NCI-H1048 (cell line): ENCODE results near the gene ZNF148.

Source experiments
- DNase-seq: peaks from one replicate; lab custom pipeline; 2025; lab: John Stamatoyannopoulos, UW

The ZNF148 gene

DNA sequence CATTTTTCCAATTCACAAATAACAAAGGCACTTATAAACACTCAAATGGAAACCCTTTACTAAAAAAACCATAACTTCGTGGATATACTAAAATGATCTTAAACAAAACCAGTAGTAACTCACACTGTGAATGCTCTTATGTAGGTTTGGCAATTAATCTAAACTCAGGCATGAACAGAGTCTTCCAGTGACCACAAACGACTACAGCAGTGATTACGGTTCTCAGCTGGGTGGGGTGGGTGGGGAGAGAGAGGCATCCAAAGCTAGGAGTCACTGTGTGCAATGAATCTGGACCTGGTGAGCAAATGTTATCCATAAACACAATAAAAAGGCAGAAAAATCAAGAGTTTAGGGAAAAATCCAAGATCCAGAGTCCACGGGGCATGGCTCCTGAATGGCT, 183.9 kb downstream of the ZNF148 start:
- DNase-seq, result no peak

DNA sequence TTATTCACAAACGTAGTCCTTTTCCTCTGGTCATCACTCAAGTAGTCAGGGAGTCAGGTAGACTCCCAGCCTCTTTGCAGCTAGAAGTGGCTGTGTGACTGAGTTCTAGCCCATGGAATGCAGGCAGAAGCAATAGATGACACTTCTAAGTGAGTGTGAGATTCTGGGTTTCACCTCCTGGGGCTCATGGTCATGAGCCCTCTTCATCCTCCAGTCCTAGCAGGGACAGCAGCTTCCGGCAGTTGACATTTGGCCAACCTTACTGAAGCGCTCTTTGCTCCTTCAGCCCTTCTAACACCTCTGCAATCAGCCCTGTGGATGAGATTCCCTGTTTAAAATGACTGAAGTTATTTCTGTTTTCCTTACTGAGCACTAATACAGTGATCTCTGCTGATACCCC, 184.3 kb downstream of the ZNF148 start:
- no peak for DNase-seq

DNA sequence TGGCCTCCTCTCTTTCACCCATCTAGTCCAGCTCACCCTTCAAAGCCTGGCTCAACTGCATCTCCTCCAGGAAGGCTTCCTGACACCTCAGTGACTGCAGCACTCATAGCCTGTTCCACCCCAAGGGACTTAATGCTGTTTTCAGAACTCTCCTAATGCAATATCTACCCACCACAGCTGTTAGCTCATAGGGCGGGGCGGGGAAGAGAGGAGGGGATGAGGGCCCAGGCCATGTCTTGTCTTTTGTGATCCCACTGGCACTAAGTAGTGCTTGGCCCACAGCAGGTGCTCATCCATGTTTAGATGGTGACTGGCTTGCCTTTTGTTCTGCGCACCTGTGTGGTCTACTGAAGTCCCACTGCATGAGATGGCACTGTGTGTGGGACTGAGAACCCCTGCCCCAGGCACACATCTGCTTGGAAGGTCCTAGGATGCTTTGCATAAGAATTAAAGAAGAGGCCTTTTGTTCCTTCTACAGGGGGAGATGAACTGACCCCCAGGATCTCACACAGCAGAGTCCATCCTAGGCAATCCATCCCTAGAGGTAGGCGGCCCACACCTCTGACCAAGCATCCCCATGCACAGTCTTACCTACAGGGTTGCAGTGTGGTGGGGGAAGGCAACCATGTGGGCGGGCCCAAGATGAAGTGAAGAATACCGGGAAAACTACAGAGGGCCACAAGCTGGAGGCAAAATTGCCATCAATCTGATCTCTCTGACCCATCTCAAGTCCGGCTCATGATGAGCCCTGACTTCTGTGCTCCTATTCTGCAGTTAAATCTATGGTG, 185.6 kb downstream of the ZNF148 start:
- no peak for DNase-seq

DNA sequence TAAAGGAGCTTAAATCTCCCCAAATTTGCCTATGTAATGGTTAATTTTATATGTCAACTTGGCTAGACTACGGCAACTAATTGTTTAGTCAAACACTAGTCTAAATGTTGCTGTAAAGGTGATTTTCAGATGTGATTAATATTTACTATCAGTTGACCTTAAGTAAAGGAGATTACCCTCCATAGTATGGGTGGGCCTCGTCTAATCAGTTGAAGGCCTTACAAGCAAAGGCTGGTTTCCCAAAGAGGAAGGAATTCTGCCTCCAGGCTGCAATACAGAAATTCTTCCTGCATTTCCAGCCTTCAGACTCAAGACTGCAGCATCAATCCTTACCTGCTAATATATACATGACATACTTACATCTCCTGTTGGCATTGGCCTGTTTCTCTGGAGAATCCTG, 186.2 kb downstream of the ZNF148 start:
- DNase-seq, result no peak

DNA sequence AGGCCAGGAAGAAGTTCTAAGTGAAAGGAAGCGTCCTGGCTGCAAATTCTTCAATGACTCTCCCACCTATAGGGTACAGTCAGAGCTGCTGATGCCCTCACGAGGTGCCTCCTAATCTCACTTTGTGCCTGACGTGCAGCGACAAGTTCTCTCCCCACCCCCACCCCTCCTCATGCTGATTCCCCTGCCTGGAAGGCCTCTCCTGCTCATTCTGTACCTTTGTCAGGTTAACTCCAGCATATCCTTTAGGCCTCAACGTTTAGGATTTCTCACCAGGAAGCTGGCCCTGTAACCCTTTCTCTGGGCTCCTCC, 187.6 kb downstream of the ZNF148 start:
- DNase-seq, result no peak

DNA sequence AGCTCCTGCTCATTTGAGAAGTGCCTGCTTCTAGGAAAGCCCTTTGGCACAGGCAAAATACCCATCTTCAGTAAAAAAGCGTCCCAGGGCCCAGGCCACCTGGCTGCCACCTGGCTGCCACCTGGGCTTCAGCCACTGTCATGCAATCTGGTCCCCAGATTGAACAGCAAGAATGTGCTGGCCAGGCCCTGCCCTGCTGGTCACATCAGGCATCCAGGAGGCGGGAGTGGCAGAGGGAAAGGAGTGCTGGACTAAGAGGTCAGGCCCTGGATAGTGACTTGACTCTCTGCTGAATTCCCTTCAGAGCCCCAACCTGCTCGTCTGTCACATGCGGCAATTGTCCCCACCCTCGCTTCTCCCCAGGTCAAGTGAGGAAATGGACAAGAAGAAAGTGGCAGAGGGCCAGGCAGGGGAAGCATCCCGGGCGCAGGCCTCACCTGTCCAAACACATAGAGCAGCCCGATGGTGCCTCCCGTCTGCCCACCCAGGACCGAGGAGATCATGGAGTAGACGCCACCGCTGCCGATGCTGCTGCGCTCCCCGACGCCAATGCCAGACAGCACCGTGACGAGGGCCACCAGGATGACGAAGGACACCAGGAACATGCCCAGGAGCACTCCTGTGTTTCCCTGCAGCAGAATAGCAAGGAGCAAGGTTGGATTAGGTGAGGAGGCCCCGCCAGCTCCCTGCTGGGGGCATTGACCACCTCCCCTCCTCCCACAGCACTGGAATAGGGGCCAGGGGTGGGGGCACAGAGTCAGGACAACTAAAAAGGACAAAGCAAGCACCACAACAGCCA, 188.1 kb downstream of the ZNF148 start:
- DNase-seq, result no peak

DNA sequence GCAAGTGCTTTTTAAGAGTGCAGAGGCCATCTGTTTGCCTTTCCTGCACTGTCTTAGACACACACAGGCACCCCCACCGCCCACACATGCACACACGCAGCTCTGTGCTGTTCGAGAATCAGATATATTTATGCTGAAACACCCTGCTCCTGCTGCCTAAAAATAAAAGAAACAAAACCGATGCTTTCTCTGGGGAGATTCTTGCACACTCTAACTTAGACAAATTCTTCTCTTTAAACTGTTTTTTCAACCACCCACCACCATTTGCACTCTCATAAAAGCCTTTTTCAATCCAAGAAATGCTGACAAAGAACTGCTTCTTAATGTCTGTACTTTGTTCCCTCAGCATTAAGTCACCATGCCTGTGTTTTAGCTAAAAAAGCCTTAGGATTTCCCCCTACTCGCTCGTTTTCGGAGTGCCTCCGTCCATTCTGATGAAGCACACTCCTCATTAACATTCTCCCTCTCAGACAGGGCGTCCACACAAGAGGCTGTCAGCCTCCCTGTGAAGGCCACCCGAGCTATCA, 188.8 kb downstream of the ZNF148 start:
- DNase-seq, result no peak

- DNase-seq, result no peak
Observed at GRCh38 chr3:125185805-125186204, 189.3 kb downstream of the ZNF148 start.

GRCh38 chr3:125179884-125180240, 195.3 kb downstream of the ZNF148 start:
- no peak for DNase-seq

GRCh38 chr3:125179143-125179883, 195.8 kb downstream of the ZNF148 start:
- DNase-seq, result no peak

DNA sequence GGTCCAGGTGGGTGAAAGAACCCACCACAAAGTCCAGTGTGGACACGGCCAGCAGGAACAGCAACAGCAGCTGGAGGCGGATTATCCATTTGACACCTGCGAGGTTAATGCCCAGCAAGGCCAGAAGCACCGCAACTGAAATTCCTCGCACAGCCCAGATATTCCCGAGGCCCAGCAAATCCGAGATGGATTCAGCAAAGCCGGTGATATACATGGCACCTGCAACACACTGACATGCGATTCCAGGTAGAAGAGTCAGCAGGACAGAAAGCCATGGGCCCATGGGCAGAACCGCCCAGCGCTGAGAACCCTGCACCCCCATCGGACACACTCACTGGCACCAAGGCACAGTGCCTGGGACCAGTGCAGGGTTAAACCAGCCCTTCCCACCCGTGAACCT, 197.4 kb downstream of the ZNF148 start:
- DNase-seq, result no peak
